ENCODE measurements around the gene YES1. TPM values are rescaled to one million over a fixed set of nuclear protein-coding genes. Genes with fewer than 3 reads are reported as not detected.
"Not testable (repeated sequence)": the region's sequence is repeated elsewhere in the genome, so short reads cannot be mapped to it uniquely, and the experiment has no call there.

YES1 gene
- total RNA-seq, 1 donor from 2014 or later = 209 TPM

DNA sequence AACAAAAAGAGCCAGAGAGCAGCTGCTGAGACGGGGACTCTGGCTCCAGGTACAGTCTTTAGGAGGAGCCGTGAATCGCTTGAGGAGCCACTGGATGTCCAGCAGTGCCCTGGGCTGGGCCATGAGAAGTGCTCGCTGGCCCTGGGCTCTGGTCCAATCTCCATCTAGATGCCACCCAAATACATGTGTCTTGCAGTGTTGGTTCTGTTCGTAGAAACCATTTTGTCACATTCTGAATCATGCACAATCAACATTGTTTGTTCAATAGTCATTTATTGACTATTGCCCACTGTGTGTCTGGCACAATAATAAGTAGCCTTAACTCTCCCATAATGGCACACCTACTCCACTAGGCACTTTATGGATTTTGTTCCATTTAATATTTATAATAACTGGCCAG, 128.5 kb downstream of the YES1 start:
- H3K4me3 ChIP-seq = no peak overlapping the region
- peaks cover 28% of the 10 kb centered on the region for H3F3A ChIP-seq (ENCODE audit: low read depth)
- H4K20me1 ChIP-seq (ENCODE audit: low read depth) = peaks cover 65% of the 10 kb centered on the region
- no peak overlapping the region for H2AFZ ChIP-seq (replicated peaks)
- peaks cover 50% of the 10 kb centered on the region for H3K27me3 ChIP-seq
- DNase-seq (ENCODE audit: low spot score) = no peak
- no peaks in the 10 kb centered on the region for H3K9me3 ChIP-seq (ENCODE audit: low read depth)
- Mint-ChIP-seq H3K9me3 (no peaks in the 10 kb centered on the region), H3K4me3 (no peak overlapping the region), H3K27ac (no peak overlapping the region), H3K4me1 (peaks cover 32% of the 10 kb centered on the region), H3K36me3 (peaks cover 8% of the 10 kb centered on the region), H3K27me3 (ENCODE audit: insufficient read depth, low read depth) (peaks cover 7% of the 10 kb centered on the region)
- no peak overlapping the region for H3K27ac ChIP-seq
- H3K9ac ChIP-seq = no peak overlapping the region
- H3K4me2 ChIP-seq = no peak overlapping the region
- no peaks in the 10 kb centered on the region for H3K79me2 ChIP-seq (ENCODE audit: low read depth)
- TF ChIP-seq EZH2phosphoT487 (IDR thresholded peaks at IDR 0.05) = no peak
- TF ChIP-seq, protein P1, sequence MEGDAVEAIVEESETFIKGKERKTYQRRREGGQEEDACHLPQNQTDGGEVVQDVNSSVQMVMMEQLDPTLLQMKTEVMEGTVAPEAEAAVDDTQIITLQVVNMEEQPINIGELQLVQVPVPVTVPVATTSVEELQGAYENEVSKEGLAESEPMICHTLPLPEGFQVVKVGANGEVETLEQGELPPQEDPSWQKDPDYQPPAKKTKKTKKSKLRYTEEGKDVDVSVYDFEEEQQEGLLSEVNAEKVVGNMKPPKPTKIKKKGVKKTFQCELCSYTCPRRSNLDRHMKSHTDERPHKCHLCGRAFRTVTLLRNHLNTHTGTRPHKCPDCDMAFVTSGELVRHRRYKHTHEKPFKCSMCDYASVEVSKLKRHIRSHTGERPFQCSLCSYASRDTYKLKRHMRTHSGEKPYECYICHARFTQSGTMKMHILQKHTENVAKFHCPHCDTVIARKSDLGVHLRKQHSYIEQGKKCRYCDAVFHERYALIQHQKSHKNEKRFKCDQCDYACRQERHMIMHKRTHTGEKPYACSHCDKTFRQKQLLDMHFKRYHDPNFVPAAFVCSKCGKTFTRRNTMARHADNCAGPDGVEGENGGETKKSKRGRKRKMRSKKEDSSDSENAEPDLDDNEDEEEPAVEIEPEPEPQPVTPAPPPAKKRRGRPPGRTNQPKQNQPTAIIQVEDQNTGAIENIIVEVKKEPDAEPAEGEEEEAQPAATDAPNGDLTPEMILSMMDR (IDR thresholded peaks at IDR 0.05) = no peak
- no peak for TF ChIP-seq EZH2 (IDR thresholded peaks at IDR 0.05)
- H3K36me3 ChIP-seq = no peaks in the 10 kb centered on the region
- H3K4me1 ChIP-seq = peaks cover 18% of the 10 kb centered on the region

- Histone ChIP-seq H3K4me3 (no peak overlapping the region), H3K4me1 (peaks cover 18% of the 10 kb centered on the region), H3K36me3 (no peaks in the 10 kb centered on the region), H3K4me2 (no peak overlapping the region), H3K79me2 (ENCODE audit: low read depth) (no peaks in the 10 kb centered on the region), H2AFZ (replicated peaks) (no peak overlapping the region), H3K9me3 (ENCODE audit: low read depth) (no peaks in the 10 kb centered on the region), H3F3A (ENCODE audit: low read depth) (peaks cover 28% of the 10 kb centered on the region), H3K27ac (no peak overlapping the region), H4K20me1 (ENCODE audit: low read depth) (peaks cover 62% of the 10 kb centered on the region), H3K27me3 (peaks cover 43% of the 10 kb centered on the region), H3K9ac (no peak overlapping the region)
- no peak for DNase-seq (ENCODE audit: low spot score)
- H3K27ac Mint-ChIP-seq = no peak overlapping the region
- H3K9me3 Mint-ChIP-seq = no peaks in the 10 kb centered on the region
- peaks cover 8% of the 10 kb centered on the region for H3K36me3 Mint-ChIP-seq
- H3K4me3 Mint-ChIP-seq = no peak overlapping the region
- peaks cover 7% of the 10 kb centered on the region for H3K27me3 Mint-ChIP-seq (ENCODE audit: insufficient read depth, low read depth)
- H3K4me1 Mint-ChIP-seq = peaks cover 32% of the 10 kb centered on the region
- no peak for TF ChIP-seq EZH2phosphoT487 (IDR thresholded peaks at IDR 0.05)
- TF ChIP-seq, protein P1 (IDR thresholded peaks at IDR 0.05) = no peak
- no peak for TF ChIP-seq EZH2 (IDR thresholded peaks at IDR 0.05)
Observed at GRCh38 chr18:682833-683232, 129.2 kb downstream of the YES1 start.

DNA sequence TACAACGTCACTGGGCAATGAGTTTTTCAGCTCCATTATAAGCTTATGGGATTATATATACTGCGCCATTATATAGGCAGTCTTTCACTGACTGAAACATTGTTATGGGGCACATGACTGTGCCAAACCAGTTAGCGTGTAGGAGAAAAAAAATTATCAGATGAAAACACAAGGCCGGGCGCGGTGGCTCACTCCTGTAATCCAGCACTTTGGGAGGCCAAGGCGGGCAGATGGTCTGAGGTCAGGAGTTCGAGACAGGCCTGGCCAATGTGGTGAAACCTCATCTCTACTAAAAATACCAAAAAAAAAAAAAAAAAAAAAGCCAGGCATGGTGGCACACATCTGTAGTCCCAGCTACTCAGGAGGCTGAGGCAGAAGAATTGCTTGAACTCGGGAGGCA, 129.6 kb downstream of the YES1 start:
- H3K4me3 Mint-ChIP-seq; H3K9me3 ChIP-seq (ENCODE audit: low read depth); DNase-seq (ENCODE audit: low spot score); H3K27me3 Mint-ChIP-seq (ENCODE audit: insufficient read depth, low read depth); H2AFZ ChIP-seq (replicated peaks); H3K4me2 ChIP-seq; H3K36me3 Mint-ChIP-seq; H3K27ac ChIP-seq; H3K4me3 ChIP-seq; H3K9me3 Mint-ChIP-seq; H3K9ac ChIP-seq; H3K79me2 ChIP-seq (ENCODE audit: low read depth); H3K36me3 ChIP-seq; H3K27ac Mint-ChIP-seq: not testable (repeated sequence)
- H3F3A ChIP-seq (ENCODE audit: low read depth) = peaks cover 25% of the 10 kb centered on the region
- H3K4me1 Mint-ChIP-seq = peaks cover 29% of the 10 kb centered on the region
- H3K4me1 ChIP-seq = peaks cover 18% of the 10 kb centered on the region
- H3K27me3 ChIP-seq = peaks cover 39% of the 10 kb centered on the region
- peaks cover 62% of the 10 kb centered on the region for H4K20me1 ChIP-seq (ENCODE audit: low read depth)

DNA sequence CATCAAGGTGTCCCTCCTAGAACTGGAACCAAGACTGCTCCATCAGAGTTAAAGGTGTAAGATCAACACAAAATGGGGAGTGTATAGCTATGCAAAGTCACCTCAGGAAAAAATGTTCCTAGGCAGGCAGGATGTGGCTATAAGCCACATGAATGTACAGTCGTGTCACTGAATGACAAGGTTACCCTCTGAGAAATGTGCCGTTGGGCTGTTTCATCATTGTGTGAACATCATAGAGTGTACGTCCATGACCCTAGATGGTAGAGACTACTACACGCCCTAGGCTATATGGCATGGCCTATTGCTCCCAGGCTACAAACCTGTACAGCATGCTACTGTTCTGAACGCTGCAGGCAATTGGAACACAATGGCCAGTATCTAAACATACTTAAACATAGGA, 130.1 kb downstream of the YES1 start:
- H3K9ac ChIP-seq = no peak overlapping the region
- peaks cover 20% of the 10 kb centered on the region for H3F3A ChIP-seq (ENCODE audit: low read depth)
- Mint-ChIP-seq H3K27me3 (ENCODE audit: insufficient read depth, low read depth) (peaks cover 7% of the 10 kb centered on the region), H3K4me1 (peaks cover 25% of the 10 kb centered on the region), H3K9me3 (no peaks in the 10 kb centered on the region), H3K4me3 (no peak overlapping the region), H3K27ac (no peak overlapping the region), H3K36me3 (peaks cover 8% of the 10 kb centered on the region)
- H3K27ac ChIP-seq = no peak overlapping the region
- peaks cover 34% of the 10 kb centered on the region for H3K27me3 ChIP-seq
- H3K4me2 ChIP-seq = no peak overlapping the region
- peaks cover 60% of the 10 kb centered on the region for H4K20me1 ChIP-seq (ENCODE audit: low read depth)
- peaks cover 15% of the 10 kb centered on the region for H3K4me1 ChIP-seq
- H2AFZ ChIP-seq (replicated peaks) = no peak overlapping the region
- no peak overlapping the region for H3K4me3 ChIP-seq
- H3K9me3 ChIP-seq (ENCODE audit: low read depth) = no peaks in the 10 kb centered on the region
- H3K79me2 ChIP-seq (ENCODE audit: low read depth) = no peaks in the 10 kb centered on the region
- TF ChIP-seq, protein P1 (IDR thresholded peaks at IDR 0.05) = no peak
- TF ChIP-seq EZH2 (IDR thresholded peaks at IDR 0.05) (no peak), EZH2phosphoT487 (IDR thresholded peaks at IDR 0.05) (no peak)
- DNase-seq (ENCODE audit: low spot score) = no peak
- no peaks in the 10 kb centered on the region for H3K36me3 ChIP-seq
